Natural killer cell (primary cell): ENCODE results near the gene RETREG1. TPM values are rescaled to one million over a fixed set of nuclear protein-coding genes. Genes with fewer than 3 reads are reported as not detected.
A peak's percentile ranks its signal among the peaks of the same experiment; 100 is the strongest.

Experiments
- ATAC-seq, 3 donors: fragments of 150-1000 bp in 2 of 3; fragments of 200-7000 bp in 1 of 3; cut with Tn5 transposase; 1 replicate in 1 of 3; 2 replicates in 2 of 3; pipeline ENCODE4 v1.10.0; 2021; ENCODE audit warnings: mild to moderate bottlenecking in 2 of 3, moderate library complexity in 2 of 3
- DNase-seq, 2 donors: peaks; one replicate each; pipeline versions ENCODE4 v3.0.0 to v3.0.0-alpha.2; 2013 to 2021; ENCODE audit warnings: mixed read lengths in 1 of 2
- H3K27ac ChIP-seq: one replicate; pipeline ENCODE4 v1.5.1; 2013; ENCODE audit warnings: mild to moderate bottlenecking, low read length
- H3K27me3 ChIP-seq: one replicate; pipeline ENCODE4 v1.6.1; 2013; ENCODE audit warnings: low read length; ENCODE audit not compliant: control insufficient read depth, insufficient read depth
- H3K36me3 ChIP-seq: one replicate; pipeline ENCODE4 v1.6.1; 2013; ENCODE audit warnings: low read length; ENCODE audit not compliant: control insufficient read depth, insufficient read depth
- H3K4me1 ChIP-seq: one replicate; pipeline ENCODE4 v1.6.1; 2013; ENCODE audit warnings: low read length; ENCODE audit not compliant: control insufficient read depth, insufficient read depth
- H3K4me3 ChIP-seq: one replicate; pipeline ENCODE4 v1.5.1; 2013; ENCODE audit warnings: low read length
- H3K9me3 ChIP-seq: one replicate; pipeline ENCODE4 v1.6.1; 2013; ENCODE audit warnings: low read length; ENCODE audit not compliant: control insufficient read depth, insufficient read depth
- H3K27ac Mint-ChIP-seq, 2 donors: one replicate each; pipeline ENCODE4 v1.8.0; 2022; ENCODE audit warnings: mild to moderate bottlenecking in 2 of 2, mixed read lengths in 2 of 2, moderate library complexity in 1 of 2
- H3K27me3 Mint-ChIP-seq, 2 donors: one replicate each; pipeline ENCODE4 v1.8.0; 2022; ENCODE audit warnings: low read depth in 2 of 2, mixed read lengths in 2 of 2
- H3K36me3 Mint-ChIP-seq: one replicate; pipeline ENCODE4 v1.8.0; 2022; ENCODE audit warnings: mixed read lengths
- H3K4me1 Mint-ChIP-seq, 2 donors: one replicate each; pipeline ENCODE4 v1.8.0; 2022; ENCODE audit warnings: mixed read lengths in 2 of 2
- H3K4me3 Mint-ChIP-seq: one replicate; pipeline ENCODE4 v1.8.0; 2022; ENCODE audit warnings: mild to moderate bottlenecking, moderate library complexity, mixed read lengths
- H3K9me3 Mint-ChIP-seq, 2 donors: one replicate each; pipeline ENCODE4 v1.8.0; 2022; ENCODE audit warnings: mixed read lengths in 2 of 2
- CTCF ChIP-seq: fragments of 200-600 bp; IDR thresholded peaks from one replicate; pipeline ENCODE4 v1.8.0; 2022; ENCODE audit warnings: antibody characterized with exemption
- WGBS: methylation state at CpG from one replicate; pipeline ENCODE4 v1.1.7; 2013; ENCODE audit warnings: missing lambda C conversion rate; ENCODE audit not compliant: insufficient coverage; 5-methylcytosine and 5-hydroxymethylcytosine counted together
- intact Hi-C: fragments of 100-400 bp; cut with micrococcal nuclease; formaldehyde crosslinking; loops from one replicate; pipeline ENCODE4 v1.14.2; 2022
- total RNA-seq, 4 donors: library from RNA; stranded (reverse); fragments of 120-200 nt in 1 of 4; gene quantifications; one replicate each; pipeline versions ENCODE4 v1.2.3 to v1.2.4, GENCODE V29; 2013 to 2022

RETREG1 gene
- total RNA-seq, 3 donors from 2014 or later (not counting 1 experiment from before 2014, with no cell fraction given) = 2.1 to 4.5 (median 3.3) TPM

GRCh38 chr5:16497546-16497945 lies 119.3 kb downstream of the RETREG1 start:
- Mint-ChIP-seq H3K36me3 (no peaks in the 10 kb centered on the region), H3K4me3 (no peak overlapping the region), H3K27ac (no peak overlapping the region), H3K9me3 (no peaks in the 10 kb centered on the region), H3K4me1 (no peaks in the 10 kb centered on the region), H3K27me3 (no peaks in the 10 kb centered on the region)
- peaks cover 10% of the 10 kb centered on the region for H3K9me3 ChIP-seq
- no peak for DNase-seq
- H3K4me3 ChIP-seq = no peak overlapping the region
- no peak overlapping the region for H3K27ac ChIP-seq
- no peaks in the 10 kb centered on the region for H3K36me3 ChIP-seq
- H3K27me3 ChIP-seq = no peaks in the 10 kb centered on the region
- intact Hi-C loops = no loop called here
- 93% methylated on average over 2 of the region's 2 CpGs for WGBS
- no peak for TF ChIP-seq CTCF
- no peaks in the 10 kb centered on the region for H3K4me1 ChIP-seq
- no peak for ATAC-seq

- Histone ChIP-seq H3K27ac (no peak overlapping the region), H3K4me1 (no peaks in the 10 kb centered on the region), H3K36me3 (no peaks in the 10 kb centered on the region), H3K27me3 (no peaks in the 10 kb centered on the region), H3K4me3 (no peak overlapping the region), H3K9me3 (peaks cover 10% of the 10 kb centered on the region)
- WGBS = 59% methylated on average over 1 of the region's 1 CpG
- H3K27ac Mint-ChIP-seq = no peak overlapping the region
- H3K4me3 Mint-ChIP-seq = no peak overlapping the region
- DNase-seq = no peak
- H3K27me3 Mint-ChIP-seq = no peaks in the 10 kb centered on the region
- no peak for TF ChIP-seq CTCF
- no peaks in the 10 kb centered on the region for H3K4me1 Mint-ChIP-seq
- H3K36me3 Mint-ChIP-seq = no peaks in the 10 kb centered on the region
- H3K9me3 Mint-ChIP-seq = no peaks in the 10 kb centered on the region
- intact Hi-C loops = no loop called here
- no peak for ATAC-seq
Measured at GRCh38 chr5:16493261-16493660, 123.5 kb downstream of the RETREG1 start.

GRCh38 chr5:16492398-16493140 lies 124.2 kb downstream of the RETREG1 start:
- no peaks in the 10 kb centered on the region for H3K36me3 Mint-ChIP-seq

More at GRCh38 chr5:16492398-16493140, 124.2 kb downstream of the RETREG1 start:
- no peak overlapping the region for H3K27ac ChIP-seq
- H3K4me3 Mint-ChIP-seq = no peak overlapping the region
- WGBS = 89% methylated on average over 10 of the region's 10 CpGs
- no peaks in the 10 kb centered on the region for H3K27me3 Mint-ChIP-seq
- H3K9me3 ChIP-seq = peaks cover 10% of the 10 kb centered on the region
- DNase-seq (peak in 1 of 2 donors; percentile 19), ATAC-seq (no peak)
- H3K27ac Mint-ChIP-seq = no peak overlapping the region
- no peaks in the 10 kb centered on the region for H3K27me3 ChIP-seq
- H3K4me1 ChIP-seq = no peaks in the 10 kb centered on the region
- TF ChIP-seq CTCF = no peak
- no peak overlapping the region for H3K4me3 ChIP-seq
- intact Hi-C loops = no loop called here
- H3K4me1 Mint-ChIP-seq = no peaks in the 10 kb centered on the region
- H3K36me3 ChIP-seq = no peaks in the 10 kb centered on the region
- no peaks in the 10 kb centered on the region for H3K9me3 Mint-ChIP-seq
